ENCODE measurements around the gene LMNTD1.

- TF ChIP-seq POLR2AphosphoS5 (IDR thresholded peaks at IDR 0.05; ENCODE audit: borderline replicate concordance, low read depth, low read length): no peak
- no peak for TF ChIP-seq EZH2 (IDR thresholded peaks at IDR 0.05)
- TF ChIP-seq FOXP2 (optimal IDR thresholded peaks at IDR 0.05; ENCODE audit: control extremely low read depth, extremely low read length, insufficient read depth): no peak
Measured at GRCh38 chr12:25472453-25472852, 80.6 kb downstream of the LMNTD1 start.

Measured in SK-N-MC (cell line).